GM21360 (cell line): Measurements from ENCODE around the gene PEX16.
A peak's percentile ranks its signal among the peaks of the same experiment; 100 is the strongest.

Source experiments
- ATAC-seq: cut with Tn5 transposase; IDR thresholded peaks from one replicate; pipeline ENCODE4 v1.9.1; 2021; ENCODE audit warnings: mild to moderate bottlenecking, moderate library complexity; ENCODE audit not compliant: unreplicated experiment

PEX16 gene

DNA sequence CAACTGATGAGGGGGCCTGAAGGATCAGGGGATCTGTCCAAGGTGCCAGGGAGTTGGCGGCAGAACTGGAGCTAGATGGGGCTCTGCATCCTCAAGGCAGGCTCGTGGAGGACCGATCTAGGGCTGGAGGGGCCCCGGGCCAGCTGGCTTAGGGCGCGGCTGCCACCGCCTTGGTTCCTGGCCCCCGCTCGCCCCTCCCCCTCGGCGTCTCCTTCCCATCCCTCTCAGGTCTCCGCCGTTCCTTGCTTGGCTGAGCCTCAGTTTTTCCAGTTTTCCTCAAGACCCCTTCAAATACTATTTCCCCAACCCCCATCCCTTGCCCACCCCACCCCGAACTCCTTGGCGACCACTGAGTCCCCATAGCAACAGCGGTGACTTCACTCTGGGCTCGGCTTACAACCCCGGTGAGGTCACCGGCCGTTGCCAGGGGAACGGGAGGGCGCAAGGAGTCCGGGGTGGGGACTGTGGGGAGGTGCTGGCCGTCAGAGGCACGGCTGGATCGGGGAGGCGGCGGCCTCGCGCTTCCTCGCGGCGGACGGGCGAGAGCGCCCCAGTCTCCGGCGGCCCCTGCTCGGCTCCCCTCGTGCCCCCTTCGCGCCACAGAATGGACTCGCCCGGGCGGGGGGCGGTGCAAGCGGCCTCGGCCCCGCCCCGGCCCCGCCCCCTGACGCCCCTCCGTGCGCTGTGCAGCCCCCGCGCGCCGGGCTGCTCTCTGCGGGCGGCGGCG lies 18.1 kb downstream of the PEX16 start:
- ATAC-seq = peak; percentile 56

DNA sequence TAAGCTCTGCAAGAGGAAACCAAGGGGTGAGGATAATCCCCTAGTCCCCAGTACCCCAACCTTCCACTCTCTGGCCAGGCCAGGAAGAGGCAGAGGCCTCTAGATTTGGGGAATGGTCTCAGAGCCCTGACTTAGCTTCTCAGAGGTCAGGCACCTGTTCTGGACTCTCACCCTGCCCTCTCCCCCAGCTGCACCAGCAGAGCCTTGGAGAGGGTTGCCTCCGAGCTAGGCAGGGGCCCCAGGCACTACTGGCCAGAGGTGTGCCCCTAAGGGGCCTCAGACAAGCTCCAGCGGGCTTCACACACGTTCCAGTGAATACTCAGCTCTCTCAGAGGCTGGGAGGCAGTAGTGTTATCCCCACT lies 18.6 kb downstream of the PEX16 start:
- ATAC-seq = no peak

DNA sequence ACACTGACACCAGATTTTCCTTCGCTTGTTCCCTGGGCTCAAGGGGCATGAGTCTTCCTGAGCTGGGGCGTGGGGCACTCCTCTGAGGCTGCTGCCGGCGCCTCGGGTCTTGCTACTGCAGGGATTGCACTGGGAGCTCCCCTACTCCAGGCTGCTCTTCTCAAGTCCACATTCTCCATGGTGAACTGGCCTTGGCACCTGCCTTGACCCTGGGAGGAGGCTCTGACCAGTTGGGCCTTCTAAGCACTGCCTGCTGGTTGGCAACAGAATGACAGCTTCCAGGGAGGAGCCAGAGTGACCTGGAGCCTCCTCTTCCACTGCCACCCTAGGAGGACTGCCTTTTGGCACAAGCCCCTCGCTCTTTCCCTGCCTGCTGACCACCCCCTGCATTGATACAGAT lies 20.1 kb downstream of the PEX16 start:
- no peak for ATAC-seq

DNA sequence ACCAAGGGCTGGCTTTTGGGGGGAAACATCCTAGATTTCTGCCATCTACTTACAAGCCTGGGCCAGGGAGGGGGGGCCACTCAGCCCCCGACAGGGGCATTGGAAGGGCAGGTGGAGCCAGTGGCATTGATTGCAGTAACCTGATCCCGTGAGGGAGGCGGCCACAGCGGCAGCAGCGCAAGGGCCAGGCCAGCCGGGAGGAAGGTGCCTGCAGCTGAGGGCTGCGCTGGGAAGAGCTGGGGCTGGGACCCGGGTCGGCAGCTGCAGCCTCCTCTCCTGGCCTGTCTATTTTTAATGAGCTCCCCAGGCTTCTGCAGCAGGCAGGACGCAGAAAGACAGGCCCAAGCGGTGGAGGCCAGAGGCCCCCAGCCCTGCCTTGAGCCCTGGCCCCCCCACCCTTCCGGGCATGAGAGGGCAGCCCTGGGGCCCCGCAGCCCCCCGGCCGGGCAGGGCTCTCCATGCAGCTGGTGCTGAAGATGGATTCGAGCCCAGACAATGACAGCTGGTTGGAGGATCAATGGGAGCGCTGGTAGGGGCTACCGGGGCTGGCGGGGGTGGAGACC lies 21.2 kb downstream of the PEX16 start:
- no peak for ATAC-seq

DNA sequence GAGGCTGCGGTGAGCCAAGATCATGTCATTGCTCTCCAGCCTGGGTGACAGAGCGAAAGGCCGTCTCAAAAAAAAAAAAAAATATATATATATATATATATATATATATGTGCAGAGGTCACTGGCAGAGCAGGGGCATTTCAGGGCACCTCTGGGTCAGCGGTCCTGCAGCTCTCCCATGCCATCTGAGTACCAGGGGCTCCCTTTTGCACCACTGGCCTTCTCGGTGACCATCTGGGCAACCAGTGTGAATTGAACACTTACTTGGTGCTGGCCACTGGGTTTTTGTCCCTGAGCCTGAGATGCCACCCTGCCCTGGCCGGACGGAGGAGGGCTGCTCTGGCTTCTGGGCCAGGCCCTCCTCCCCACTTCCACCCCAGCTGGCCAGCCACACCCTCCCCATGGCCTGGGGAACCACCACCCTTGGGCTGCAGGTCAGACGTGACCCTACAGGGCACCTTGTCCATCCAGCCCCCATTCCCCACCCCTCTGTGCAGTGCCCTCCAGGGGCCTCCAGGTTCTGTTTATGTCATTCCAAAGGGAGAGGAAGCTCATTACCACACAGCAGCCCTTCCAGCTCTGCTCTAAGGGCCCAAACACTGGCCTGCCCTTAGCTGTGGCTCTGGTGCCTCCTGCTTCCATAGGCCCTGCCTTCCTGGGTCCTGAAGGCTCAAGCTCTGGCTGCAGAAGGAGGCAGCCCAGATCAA lies 22.0 kb downstream of the PEX16 start:
- no peak for ATAC-seq

DNA sequence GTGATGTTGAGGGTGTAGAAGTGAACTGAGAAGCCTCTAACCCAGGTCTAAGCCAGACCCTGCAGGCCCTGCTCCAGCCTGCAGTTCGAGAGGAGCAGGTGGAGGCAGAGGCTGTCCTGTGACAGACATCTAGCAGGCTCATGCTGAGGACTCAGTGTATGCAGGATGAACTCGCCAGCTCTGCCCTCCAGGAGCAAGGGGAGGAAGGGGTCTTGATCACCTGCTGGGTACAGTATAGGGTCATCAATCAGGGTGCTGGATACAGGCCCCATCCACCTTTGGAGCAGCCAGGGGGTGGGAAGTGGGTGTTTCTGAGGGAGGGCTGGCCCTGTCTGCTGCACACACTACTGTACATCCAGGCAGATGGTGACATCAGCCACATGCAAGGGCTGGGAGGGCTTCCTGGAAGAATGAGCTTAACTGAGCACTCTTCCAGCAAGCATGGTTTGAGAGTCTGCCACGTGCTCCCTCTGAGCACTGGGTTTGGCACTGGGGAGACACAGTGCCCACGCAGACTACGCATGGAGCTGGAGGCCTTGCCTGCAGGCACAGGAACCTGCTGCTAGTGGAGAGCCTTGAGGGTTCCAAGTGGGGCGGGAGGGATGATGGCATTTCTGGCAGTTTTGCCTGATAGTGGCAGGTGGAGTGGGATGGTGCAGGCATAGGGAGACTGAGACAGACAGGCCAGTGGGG lies 23.0 kb downstream of the PEX16 start:
- ATAC-seq = no peak

DNA sequence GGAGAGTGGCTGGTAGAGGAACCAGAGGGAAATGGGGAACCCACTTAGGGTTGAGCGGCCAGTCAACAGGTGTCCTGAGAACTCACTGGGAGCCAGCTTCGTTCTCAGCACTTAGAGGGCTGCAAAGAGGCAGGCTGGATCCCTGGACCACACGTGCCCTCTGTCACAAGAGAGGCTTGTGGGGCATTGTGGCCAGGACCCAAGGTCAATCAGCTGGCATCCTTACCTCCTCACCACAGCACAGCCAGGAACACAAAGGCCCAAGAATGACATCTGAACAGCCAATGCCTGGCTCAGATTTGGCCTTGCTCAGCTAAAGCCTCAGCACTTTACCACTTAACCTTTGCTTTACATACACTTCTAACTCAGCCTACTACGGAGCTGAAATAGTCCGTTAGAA lies 24.8 kb downstream of the PEX16 start:
- ATAC-seq = no peak

DNA sequence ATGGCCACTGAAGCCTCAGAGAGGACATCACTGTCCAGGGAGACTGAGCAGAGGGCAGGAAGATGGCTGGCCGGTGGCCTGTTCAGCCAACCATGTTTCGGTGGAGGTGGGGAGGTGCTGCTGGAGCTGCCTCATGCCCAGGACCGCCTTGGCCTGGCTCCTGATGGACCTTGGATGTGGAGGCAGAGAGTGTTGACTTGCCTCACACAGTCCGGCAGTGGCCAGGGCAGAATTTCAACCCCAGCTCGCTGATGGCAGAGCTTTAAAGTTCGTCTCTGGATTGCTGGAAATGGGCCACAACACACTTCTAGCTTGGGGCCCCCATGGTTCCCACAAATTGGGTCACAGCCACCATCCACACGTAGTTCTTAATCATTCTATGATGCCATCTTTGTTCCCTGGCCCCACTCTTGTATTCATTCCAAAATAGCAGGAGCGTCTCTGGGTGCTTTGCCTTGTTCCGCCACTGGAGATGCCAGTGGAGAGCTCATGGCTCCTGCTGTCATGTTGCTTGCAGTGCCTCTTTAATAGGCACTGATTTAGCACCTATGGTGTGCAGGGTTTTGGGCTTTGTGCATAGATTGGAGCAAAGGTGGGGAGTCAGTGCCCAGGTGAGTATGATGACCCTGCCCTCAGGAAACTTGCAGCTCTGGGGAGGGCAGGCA lies 26.7 kb downstream of the PEX16 start:
- ATAC-seq = no peak

DNA sequence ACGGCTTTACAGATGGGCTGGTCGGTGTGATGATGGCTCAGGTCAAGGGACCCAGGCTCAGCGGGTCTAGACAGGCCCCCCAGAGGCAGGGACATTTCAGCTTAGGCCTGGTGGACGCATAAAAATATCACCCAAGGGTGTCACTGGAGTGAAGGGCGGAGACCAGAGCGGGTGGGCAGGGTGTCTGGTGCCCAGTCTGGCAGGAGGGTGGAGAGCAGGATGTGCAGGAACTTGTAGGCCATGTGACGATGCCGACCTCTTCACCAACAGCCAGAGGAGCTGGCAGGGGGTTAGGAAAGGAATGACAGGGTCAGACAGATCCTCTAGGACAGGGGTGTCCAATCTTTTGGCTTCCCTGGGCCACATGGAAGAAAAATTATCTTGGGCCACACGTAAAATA lies 27.7 kb downstream of the PEX16 start:
- no peak for ATAC-seq

DNA sequence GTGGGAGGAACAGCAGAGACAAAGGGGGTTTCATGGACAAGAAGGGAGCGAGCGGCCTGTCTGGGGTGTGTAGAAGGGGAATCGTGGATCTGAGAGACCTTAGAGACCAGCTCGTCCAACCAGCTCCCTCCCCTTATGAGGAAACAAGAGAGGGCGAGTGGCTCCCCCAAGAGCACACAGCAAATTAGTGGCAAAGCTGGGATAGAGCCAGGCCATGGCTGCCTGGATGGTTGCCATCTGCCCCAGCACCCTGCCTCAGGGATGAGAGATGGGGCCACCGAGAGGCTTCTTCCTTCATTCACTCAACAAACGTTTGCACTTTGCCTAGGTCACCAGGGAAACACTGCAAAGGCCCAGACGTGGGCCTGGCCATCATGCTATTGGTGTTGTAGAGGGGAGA lies 28.1 kb downstream of the PEX16 start:
- ATAC-seq = no peak

DNA sequence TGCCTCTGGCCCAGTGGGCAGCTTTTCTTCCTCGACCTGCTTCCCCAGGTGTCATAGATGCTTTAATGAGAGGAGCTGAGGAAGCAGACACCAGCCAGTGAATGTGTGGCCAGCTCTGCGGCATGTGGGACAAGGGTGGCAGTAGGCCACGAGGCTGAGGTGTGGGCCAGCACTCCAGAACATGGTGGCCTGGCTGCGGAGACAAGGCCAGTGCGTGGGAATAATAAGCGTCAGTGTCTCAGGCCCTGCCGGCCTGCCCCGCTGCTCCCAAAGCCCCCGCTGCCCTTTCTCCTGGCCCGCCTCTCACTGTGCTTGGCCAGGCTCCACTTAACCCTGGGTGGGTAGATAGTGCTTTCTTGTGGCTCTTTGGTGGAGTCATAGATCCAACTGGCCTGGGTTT lies 30.1 kb downstream of the PEX16 start:
- ATAC-seq = no peak

DNA sequence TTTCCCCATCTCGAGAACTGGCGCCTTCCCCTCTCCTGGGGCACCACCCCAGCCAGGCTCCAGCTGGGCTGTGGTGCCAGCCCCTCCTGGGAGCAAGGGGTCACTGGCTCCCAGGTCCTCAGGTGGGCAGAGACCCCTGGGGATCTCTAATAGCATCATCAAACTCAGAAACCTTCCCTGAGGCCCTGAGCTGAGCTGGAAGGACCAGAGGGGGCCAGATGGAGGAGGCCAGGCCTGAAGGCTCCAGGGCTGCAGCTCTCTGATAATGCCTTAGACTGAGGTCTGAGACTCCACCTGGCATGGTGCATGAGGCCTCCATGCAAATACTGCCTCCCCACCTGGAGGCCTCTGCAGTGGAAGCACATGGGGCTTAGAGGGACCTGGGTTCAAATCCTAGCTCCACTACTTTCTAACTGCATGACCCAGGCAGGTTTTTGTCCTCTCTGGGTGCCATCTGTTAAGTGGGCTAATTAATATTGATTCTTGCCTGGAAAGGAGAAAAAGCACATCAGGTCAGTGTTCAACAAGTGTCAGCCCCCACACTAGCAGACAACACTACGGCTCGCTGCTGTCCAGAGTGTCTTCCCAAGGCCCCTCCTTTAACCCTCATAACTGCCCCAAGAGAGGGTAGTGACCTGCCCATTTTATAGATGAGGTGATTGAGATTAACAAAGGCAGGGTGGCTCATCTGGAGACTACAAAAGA lies 30.7 kb downstream of the PEX16 start:
- no peak for ATAC-seq

DNA sequence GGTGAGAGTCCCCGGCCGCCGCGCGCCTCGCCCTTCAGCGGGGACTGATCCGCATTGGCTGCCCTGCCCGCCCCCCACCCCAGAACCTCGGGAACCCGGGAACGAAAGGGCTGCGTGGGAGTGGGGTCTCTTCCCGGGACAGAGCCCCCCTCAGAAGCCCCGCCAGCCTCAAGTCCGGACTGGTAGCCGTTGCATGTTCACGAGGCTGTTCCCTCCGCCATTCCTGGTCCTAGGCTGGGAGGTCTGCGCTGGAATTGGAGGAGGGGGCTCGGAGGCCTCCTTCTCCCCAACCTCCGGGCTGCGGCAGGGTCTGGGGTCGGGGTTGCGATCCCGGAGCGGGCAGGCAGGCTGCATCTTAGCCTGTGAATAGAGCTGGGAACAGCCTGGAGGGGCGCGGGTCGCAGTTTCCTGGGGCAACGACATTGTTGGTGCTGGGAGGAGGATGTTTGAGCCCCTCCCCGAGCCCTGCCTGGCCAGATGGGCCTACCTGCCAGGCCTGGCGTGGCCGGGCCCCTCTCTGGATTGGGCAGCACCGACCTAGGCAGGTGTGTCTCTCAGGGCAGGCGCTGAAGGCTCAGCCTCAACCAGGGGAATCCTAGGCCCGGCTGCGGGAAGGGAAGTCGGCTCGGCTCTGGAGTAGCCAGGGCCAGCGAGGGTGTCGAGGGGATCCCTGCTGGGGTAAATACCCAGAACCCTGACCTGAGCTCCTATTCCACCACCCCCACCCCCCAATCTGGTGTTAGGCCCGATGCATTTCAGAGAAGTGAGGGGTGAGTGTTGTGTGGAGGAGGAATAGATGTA lies 31.6 kb downstream of the PEX16 start:
- ATAC-seq = no peak

DNA sequence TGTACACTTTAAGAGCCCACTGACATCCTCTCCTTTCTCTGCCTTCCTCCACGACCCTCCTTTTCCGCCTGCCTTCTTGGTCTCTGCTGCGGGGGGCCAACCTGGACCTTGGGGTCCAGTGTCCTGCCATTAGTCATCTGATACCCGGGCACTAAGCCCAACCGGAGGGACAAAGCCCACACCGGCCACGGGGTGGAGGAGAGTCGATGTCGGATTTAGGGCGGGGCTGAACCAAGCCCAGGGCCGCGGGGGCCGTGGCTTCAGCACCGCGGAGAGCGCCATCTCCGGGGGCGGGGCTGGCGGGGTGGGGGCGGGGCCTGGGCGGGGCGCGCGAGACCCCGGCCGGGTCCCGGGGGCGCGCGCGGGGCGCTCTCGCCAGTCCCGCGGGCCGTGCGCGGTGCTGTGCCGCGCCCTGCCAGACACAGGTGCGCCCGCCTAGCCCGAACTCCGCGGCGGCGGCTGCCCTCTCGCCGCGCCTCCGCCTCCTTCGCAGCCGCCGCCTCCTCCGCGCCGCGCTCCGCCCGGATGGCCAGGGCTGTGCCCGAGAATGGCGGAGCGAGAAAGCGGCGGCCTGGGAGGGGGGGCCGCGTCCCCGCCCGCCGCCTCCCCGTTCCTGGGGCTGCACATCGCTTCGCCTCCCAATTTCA lies 32.3 kb downstream of the PEX16 start, which contains the start of gene MAPK8IP1:
Gene MAPK8IP1 (plus strand): TSS at position 378 of the 647 bp plus-strand sequence. CDS start 170 bp downstream, at position 548.
- no peak for ATAC-seq

DNA sequence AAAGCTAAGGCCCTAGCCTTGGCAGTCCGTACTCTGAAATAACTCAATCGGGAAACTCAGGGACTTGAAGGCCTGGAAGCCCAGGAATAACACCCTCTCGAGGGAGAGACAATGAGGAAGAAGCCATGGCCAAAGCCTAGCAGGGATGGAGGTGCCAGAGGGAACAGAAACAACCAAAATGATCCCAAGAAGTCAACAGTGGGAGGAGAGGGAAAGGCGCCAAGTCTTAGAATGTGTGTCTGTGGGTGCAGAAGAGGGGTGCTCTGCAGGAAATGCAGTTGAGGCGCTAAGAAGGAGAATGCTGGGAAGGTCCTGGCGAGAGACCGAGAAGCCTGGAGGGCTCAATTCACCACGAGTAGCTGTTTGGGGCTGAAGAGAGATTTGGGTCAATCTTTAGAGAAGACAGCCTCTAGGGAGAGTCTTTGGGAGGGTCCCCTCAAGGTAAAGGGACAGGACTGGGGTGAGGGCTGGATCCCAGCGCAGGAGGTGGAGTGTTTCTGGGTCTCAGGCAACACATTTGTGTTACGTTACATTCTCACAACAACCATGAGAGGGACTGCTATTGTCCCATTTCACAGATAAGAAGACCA lies 33.0 kb downstream of the PEX16 start:
- ATAC-seq = no peak

DNA sequence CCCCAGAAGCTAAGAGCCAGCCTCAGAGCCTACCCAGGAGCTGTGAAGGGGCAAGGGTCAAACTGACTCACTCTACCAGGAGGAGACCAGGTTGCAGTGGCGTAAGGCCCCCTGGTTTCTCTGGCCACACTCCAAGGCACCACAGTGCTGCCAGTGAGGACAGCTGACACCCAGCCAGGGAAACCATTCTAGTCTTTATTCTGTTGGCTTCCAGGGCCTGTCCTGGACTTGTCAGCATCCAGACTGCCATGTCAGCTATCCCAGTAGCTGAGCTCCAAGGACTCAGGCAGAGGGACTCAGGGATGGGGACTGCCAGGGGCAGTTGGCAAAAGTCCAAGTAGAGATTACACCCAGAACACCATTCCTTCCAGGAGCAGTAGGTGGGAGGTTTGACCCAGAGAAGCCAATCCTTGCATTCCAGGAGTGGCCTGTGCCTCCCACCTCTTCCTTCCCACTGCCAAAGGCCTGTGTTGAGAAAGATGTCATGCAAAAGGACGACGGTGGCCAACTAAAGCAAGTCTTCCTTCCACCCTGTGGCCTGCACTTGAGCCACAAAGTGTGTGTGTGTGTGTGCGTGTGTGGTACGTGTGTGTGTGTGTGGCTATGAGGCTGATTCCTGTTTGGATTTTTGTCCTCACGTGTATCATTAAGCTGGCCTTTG lies 35.8 kb downstream of the PEX16 start:
- ATAC-seq = no peak

DNA sequence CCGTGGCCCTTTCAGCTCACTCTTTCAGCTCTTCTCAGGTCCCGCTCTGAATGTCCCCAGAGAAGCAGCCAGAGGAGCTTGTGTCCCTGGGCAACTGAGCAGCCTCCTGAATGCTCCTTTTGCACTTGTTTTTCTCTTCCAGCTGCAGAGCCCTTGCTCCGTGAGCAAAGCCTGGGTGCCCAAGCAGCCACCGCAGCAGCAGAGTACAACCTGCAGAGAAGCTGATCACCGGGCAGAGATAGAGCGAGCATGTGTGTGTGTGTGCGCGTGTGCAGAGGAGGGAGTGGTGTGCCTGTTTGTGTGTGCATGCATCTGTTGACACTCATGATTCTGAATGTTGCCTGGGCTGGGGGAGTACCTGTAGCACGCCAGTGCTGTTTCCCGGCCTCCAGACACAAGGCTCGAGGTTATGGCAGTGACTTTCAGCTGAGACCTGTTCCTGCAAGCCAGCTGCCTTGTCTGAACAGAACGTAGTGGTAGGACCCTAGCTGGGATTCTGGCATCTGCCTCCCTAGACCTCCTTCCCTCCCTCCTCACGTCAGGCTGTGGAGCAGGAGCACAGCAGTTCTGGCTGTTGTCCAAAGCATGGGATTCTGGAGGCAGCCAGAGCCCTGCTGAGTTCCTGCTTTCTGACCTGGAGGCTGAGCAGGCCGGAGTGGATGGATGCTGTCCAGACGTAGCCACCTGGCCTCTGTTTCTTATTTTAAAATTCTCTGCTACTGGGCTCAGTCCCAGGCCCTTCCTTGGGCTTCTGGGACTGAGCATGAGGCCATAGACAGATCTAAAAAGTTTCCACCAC lies 36.7 kb downstream of the PEX16 start:
- ATAC-seq = no peak
